CD4-positive, CD25-positive, alpha-beta regulatory T cell (primary cell): ENCODE results near the gene MSMO1. TPM values are rescaled to one million over a fixed set of nuclear protein-coding genes. Genes with fewer than 3 reads are reported as not detected.
A peak's percentile ranks its signal among the peaks of the same experiment; 100 is the strongest.

Experiments
- ATAC-seq, 2 donors: fragments of 150-1000 bp; cut with Tn5 transposase; one replicate each; pipeline ENCODE4 v1.10.0; 2021; ENCODE audit warnings: low read depth in 2 of 2, moderate number of reproducible peaks in 2 of 2, moderate library complexity in 1 of 2
- DNase-seq, 3 donors: peaks; one replicate each; pipeline versions ENCODE4 v3.0.0 to v3.0.0-alpha.2; 2012 to 2022; ENCODE audit warnings: mixed read lengths in 1 of 3
- H3K27ac ChIP-seq: one replicate; pipeline ENCODE4 v1.7.0; 2013; ENCODE audit warnings: mild to moderate bottlenecking, low read length; ENCODE audit not compliant: insufficient read depth, poor library complexity, severe bottlenecking
- H3K27me3 ChIP-seq: one replicate; pipeline ENCODE4 v1.7.0; 2013; ENCODE audit warnings: low read length; ENCODE audit not compliant: control insufficient read depth, insufficient read depth
- H3K36me3 ChIP-seq: one replicate; pipeline ENCODE4 v1.7.0; 2013; ENCODE audit warnings: mild to moderate bottlenecking, low read length, moderate library complexity; ENCODE audit not compliant: control insufficient read depth, insufficient read depth
- H3K4me1 ChIP-seq: 2 replicates; pipeline ENCODE4 v1.7.0; 2013; ENCODE audit warnings: mild to moderate bottlenecking, low read length; ENCODE audit not compliant: insufficient read depth, control insufficient read depth, poor library complexity, severe bottlenecking
- H3K4me3 ChIP-seq: one replicate; pipeline ENCODE4 v1.7.0; 2013; ENCODE audit warnings: low read depth, mild to moderate bottlenecking, low read length, moderate library complexity
- H3K9me3 ChIP-seq, 2 experiments: 1 replicate in 1 of 2; 2 replicates in 1 of 2; pipeline ENCODE4 v1.7.0; 2013; ENCODE audit warnings: low read length in 2 of 2, mild to moderate bottlenecking in 1 of 2, moderate library complexity in 1 of 2; ENCODE audit not compliant: control insufficient read depth in 2 of 2
- H3K27ac Mint-ChIP-seq, 3 donors: one replicate each; pipeline ENCODE4 v1.8.0; 2020 to 2022; ENCODE audit warnings: mild to moderate bottlenecking in 3 of 3, mixed read lengths in 3 of 3, moderate library complexity in 2 of 3
- H3K27me3 Mint-ChIP-seq: one replicate; pipeline ENCODE4 v1.8.0; 2022; ENCODE audit warnings: mild to moderate bottlenecking, mixed read lengths
- H3K36me3 Mint-ChIP-seq: one replicate; pipeline ENCODE4 v1.8.0; 2020; ENCODE audit warnings: mixed read lengths
- H3K4me1 Mint-ChIP-seq, 4 donors: one replicate each; pipeline ENCODE4 v1.8.0; 2020 to 2022; ENCODE audit warnings: mixed read lengths in 4 of 4, mild to moderate bottlenecking in 1 of 4
- H3K4me3 Mint-ChIP-seq, 4 donors: one replicate each; pipeline ENCODE4 v1.8.0; 2020 to 2022; ENCODE audit warnings: mild to moderate bottlenecking in 4 of 4, mixed read lengths in 4 of 4, moderate library complexity in 3 of 4
- H3K9me3 Mint-ChIP-seq, 7 donors: one replicate each; pipeline ENCODE4 v1.8.0; 2020 to 2022; ENCODE audit warnings: mixed read lengths in 7 of 7, mild to moderate bottlenecking in 3 of 7, moderate library complexity in 2 of 7
- polyA plus RNA-seq, 4 donors: library from polyadenylated mRNA; unstranded; fragments of 300-500 nt; fragmentation: Illumina TruSeq; gene quantifications; one replicate each; pipeline ENCODE4 v1.2.3, GENCODE V29; 2021
- total RNA-seq: library from RNA; stranded (reverse); gene quantifications from one replicate; pipeline ENCODE4 v1.2.3, GENCODE V29; 2022

MSMO1 gene
- total and polyA plus RNA-seq, 5 donors from 2014 or later: 14.9 to 37.5 (median 25.4) TPM

GRCh38 chr4:165293061-165293460 lies 34.4 kb upstream of the MSMO1 start:
- Mint-ChIP-seq H3K36me3 (peaks cover 17% of the 10 kb centered on the region), H3K4me3 (no peak overlapping the region), H3K27me3 (no peaks in the 10 kb centered on the region), H3K27ac (peak overlapping the region in 1 of 3 donors; percentile 3), H3K4me1 (peaks cover 26 to 50% (median 37%) of the 10 kb centered on the region in 4 donors), H3K9me3 (no peaks in the 10 kb centered on the region)
- Histone ChIP-seq H3K4me3 (no peak overlapping the region), H3K9me3 (no peaks in the 10 kb centered on the region), H3K27me3 (no peaks in the 10 kb centered on the region), H3K36me3 (peaks cover 20% of the 10 kb centered on the region), H3K4me1 (peaks cover 7% of the 10 kb centered on the region), H3K27ac (no peak overlapping the region)
- ATAC-seq: no peak
- DNase-seq: no peak

- H3K27me3 Mint-ChIP-seq: no peaks in the 10 kb centered on the region
- H3K9me3 Mint-ChIP-seq: no peaks in the 10 kb centered on the region
Observed at GRCh38 chr4:165293927-165294649, 33.4 kb upstream of the MSMO1 start.

GRCh38 chr4:165294907-165295306 lies 32.6 kb upstream of the MSMO1 start:
- no peaks in the 10 kb centered on the region for H3K9me3 Mint-ChIP-seq
- H3K4me1 Mint-ChIP-seq: peaks cover 14 to 33% (median 26%) of the 10 kb centered on the region in 4 donors
- Histone ChIP-seq H3K27ac (no peak overlapping the region), H3K4me3 (peak overlapping the region; percentile 5), H3K36me3 (peaks cover 33% of the 10 kb centered on the region), H3K4me1 (peaks cover 7% of the 10 kb centered on the region), H3K9me3 (no peaks in the 10 kb centered on the region), H3K27me3 (no peaks in the 10 kb centered on the region)
- H3K27me3 Mint-ChIP-seq: no peaks in the 10 kb centered on the region
- peak in 2 of 3 donors; percentile 29 to 54 for DNase-seq
- peak overlapping the region; percentile 24 to 64 (median 57) for H3K27ac Mint-ChIP-seq
- peak overlapping the region in 3 of 4 donors; percentile 32 to 76 (median 62) for H3K4me3 Mint-ChIP-seq
- H3K36me3 Mint-ChIP-seq: peaks cover 33% of the 10 kb centered on the region
- ATAC-seq: peak; percentile 85 to 93

More at GRCh38 chr4:165293927-165294649, 33.4 kb upstream of the MSMO1 start:
- Histone ChIP-seq H3K27me3 (no peaks in the 10 kb centered on the region), H3K4me1 (peaks cover 7% of the 10 kb centered on the region), H3K9me3 (no peaks in the 10 kb centered on the region), H3K4me3 (no peak overlapping the region), H3K27ac (no peak overlapping the region), H3K36me3 (peaks cover 27% of the 10 kb centered on the region)
- H3K4me3 Mint-ChIP-seq: peak overlapping the region in 2 of 4 donors; percentile 62 to 76
- H3K4me1 Mint-ChIP-seq: peaks cover 18 to 40% (median 28%) of the 10 kb centered on the region in 4 donors
- DNase-seq (no peak), ATAC-seq (no peak)
- peaks cover 26% of the 10 kb centered on the region for H3K36me3 Mint-ChIP-seq
- peak overlapping the region in 1 of 3 donors; percentile 64 for H3K27ac Mint-ChIP-seq

GRCh38 chr4:165297626-165298025 lies 29.8 kb upstream of the MSMO1 start:
- ATAC-seq: no peak
- H3K9me3 ChIP-seq: no peaks in the 10 kb centered on the region
- H3K27me3 ChIP-seq: no peaks in the 10 kb centered on the region
- H3K4me3 Mint-ChIP-seq: no peak overlapping the region
- H3K4me3 ChIP-seq: no peak overlapping the region
- DNase-seq: no peak
- no peak overlapping the region for H3K27ac ChIP-seq
- H3K36me3 ChIP-seq: peaks cover 33% of the 10 kb centered on the region
- H3K36me3 Mint-ChIP-seq: peaks cover 38% of the 10 kb centered on the region
- peaks cover 27 to 40% (median 35%) of the 10 kb centered on the region in 4 donors for H3K4me1 Mint-ChIP-seq
- no peaks in the 10 kb centered on the region for H3K9me3 Mint-ChIP-seq
- H3K4me1 ChIP-seq: peaks cover 13% of the 10 kb centered on the region
- no peaks in the 10 kb centered on the region for H3K27me3 Mint-ChIP-seq
- no peak overlapping the region for H3K27ac Mint-ChIP-seq

- no peaks in the 10 kb centered on the region for H3K27me3 Mint-ChIP-seq
- H3K27ac ChIP-seq: no peak overlapping the region
- H3K9me3 Mint-ChIP-seq: no peaks in the 10 kb centered on the region
- no peak for ATAC-seq
- no peaks in the 10 kb centered on the region for H3K27me3 ChIP-seq
- peak overlapping the region in 1 of 4 donors; percentile 4 for H3K4me3 Mint-ChIP-seq
- no peaks in the 10 kb centered on the region for H3K9me3 ChIP-seq
- H3K4me1 ChIP-seq: peaks cover 13% of the 10 kb centered on the region
- DNase-seq: no peak
- H3K4me3 ChIP-seq: no peak overlapping the region
- peaks cover 27 to 44% (median 38%) of the 10 kb centered on the region in 4 donors for H3K4me1 Mint-ChIP-seq
- H3K27ac Mint-ChIP-seq: peak overlapping the region in 2 of 3 donors; percentile 3 to 53
- H3K36me3 Mint-ChIP-seq: peaks cover 48% of the 10 kb centered on the region
- peaks cover 35% of the 10 kb centered on the region for H3K36me3 ChIP-seq
Observed at GRCh38 chr4:165299399-165300060, 27.9 kb upstream of the MSMO1 start.

- peaks cover 35% of the 10 kb centered on the region for H3K36me3 ChIP-seq
- Mint-ChIP-seq H3K9me3 (no peaks in the 10 kb centered on the region), H3K4me1 (peaks cover 22 to 30% (median 27%) of the 10 kb centered on the region in 4 donors), H3K27me3 (no peaks in the 10 kb centered on the region), H3K4me3 (peak overlapping the region in 3 of 4 donors; percentile 5 to 87 (median 74)), H3K36me3 (peaks cover 55% of the 10 kb centered on the region), H3K27ac (peak overlapping the region; percentile 31 to 95 (median 87))
- peak; percentile 50 to 55 for ATAC-seq
- no peaks in the 10 kb centered on the region for H3K9me3 ChIP-seq
- peak overlapping the region; percentile 52 for H3K27ac ChIP-seq
- H3K4me1 ChIP-seq: peaks cover 6% of the 10 kb centered on the region
- no peaks in the 10 kb centered on the region for H3K27me3 ChIP-seq
- DNase-seq: peak in 2 of 3 donors; percentile 25 to 43
- H3K4me3 ChIP-seq: peak overlapping the region; percentile 69
Observed at GRCh38 chr4:165301833-165302232, 25.6 kb upstream of the MSMO1 start.

- H3K4me3 ChIP-seq: no peak overlapping the region
- Mint-ChIP-seq H3K4me3 (no peak overlapping the region), H3K27me3 (no peaks in the 10 kb centered on the region), H3K4me1 (peaks cover 22 to 30% (median 27%) of the 10 kb centered on the region in 4 donors), H3K9me3 (no peaks in the 10 kb centered on the region), H3K36me3 (peaks cover 51% of the 10 kb centered on the region), H3K27ac (peak overlapping the region in 2 of 3 donors; percentile 73 to 84)
- H3K4me1 ChIP-seq: peaks cover 6% of the 10 kb centered on the region
- no peak overlapping the region for H3K27ac ChIP-seq
- ATAC-seq (no peak), DNase-seq (no peak)
- peaks cover 30% of the 10 kb centered on the region for H3K36me3 ChIP-seq
- H3K27me3 ChIP-seq: no peaks in the 10 kb centered on the region
- H3K9me3 ChIP-seq: no peaks in the 10 kb centered on the region
Observed at GRCh38 chr4:165302658-165303057, 24.8 kb upstream of the MSMO1 start.
